HepG2 (cell line): ENCODE data around the gene THADA. TPM values are rescaled to one million over a fixed set of nuclear protein-coding genes. Genes with fewer than 3 reads are reported as not detected.

Source experiments
- BORCS8-MEF2B ChIP-seq: sonication (generic); formaldehyde crosslinking; IDR thresholded peaks from 2 replicates; pipeline ENCODE4 v1.8.0; 2022; ENCODE audit warnings: mild to moderate bottlenecking, missing genetic modification reagents
- CEBPG ChIP-seq: IDR thresholded peaks from 2 replicates; pipeline ENCODE4 v1.6.1; 2016
- CREM ChIP-seq, 2 experiments: sonication (generic) in 1 of 2; formaldehyde crosslinking in 1 of 2; IDR thresholded peaks; 2 replicates each; pipeline versions ENCODE4 v1.4.0 to v1.6.1; 2016 to 2020; ENCODE audit warnings: antibody characterized with exemption in 1 of 2, mild to moderate bottlenecking in 1 of 2, missing genetic modification reagents in 1 of 2
- GATA4 ChIP-seq: sonication (generic); IDR thresholded peaks from 2 replicates; pipeline ENCODE4 v1.6.1; 2016; ENCODE audit warnings: antibody characterized with exemption, low read depth, borderline replicate concordance
- NFAT5 ChIP-seq: sonication (generic); formaldehyde crosslinking; IDR thresholded peaks from 2 replicates; pipeline ENCODE4 v1.4.0; 2020; ENCODE audit warnings: missing genetic modification reagents
- NFE2L2 ChIP-seq: fragments of 150-350 bp; IDR thresholded peaks from 2 replicates; pipeline ENCODE4 v1.6.1; 2014; ENCODE audit warnings: low read length
- REPIN1 ChIP-seq: sonication (generic); formaldehyde crosslinking; IDR thresholded peaks from 2 replicates; pipeline ENCODE4 v1.8.0; 2022; ENCODE audit warnings: missing genetic modification reagents, low read depth, mild to moderate bottlenecking, borderline replicate concordance
- ZFP91 ChIP-seq: sonication (generic); formaldehyde crosslinking; IDR thresholded peaks from 2 replicates; pipeline ENCODE4 v1.9.0; 2022; ENCODE audit warnings: missing genetic modification reagents, mild to moderate bottlenecking, borderline replicate concordance
- ZNF263 ChIP-seq: sonication (generic); formaldehyde crosslinking; IDR thresholded peaks from 2 replicates; pipeline ENCODE4 v1.4.0; 2020; ENCODE audit warnings: missing genetic modification reagents
- ZNF317 ChIP-seq: sonication (generic); formaldehyde crosslinking; IDR thresholded peaks from 2 replicates; pipeline ENCODE4 v1.5.0; 2020; ENCODE audit warnings: mild to moderate bottlenecking, missing genetic modification reagents
- ZNF782 ChIP-seq: sonication (generic); formaldehyde crosslinking; IDR thresholded peaks from 2 replicates; pipeline ENCODE4 v1.4.0; 2020; ENCODE audit warnings: missing genetic modification reagents, mild to moderate bottlenecking, borderline replicate concordance
- ZNF784 ChIP-seq: sonication (generic); formaldehyde crosslinking; IDR thresholded peaks from 2 replicates; pipeline ENCODE4 v1.5.1; 2020; ENCODE audit warnings: missing genetic modification reagents, mild to moderate bottlenecking, borderline replicate concordance
- ZNF788 ChIP-seq: sonication (generic); formaldehyde crosslinking; IDR thresholded peaks from 2 replicates; pipeline ENCODE4 v1.5.0; 2020; ENCODE audit warnings: mild to moderate bottlenecking, missing genetic modification reagents, borderline replicate concordance
- polyA plus RNA-seq, 8 experiments: library from polyadenylated mRNA; depleted of rRNA in 3 of 8; stranded (reverse) in 7 of 8; unstranded in 1 of 8; fragments of >200 nt; fragmentation: Illumina TruSeq in 4 of 8; extraction: Trizol in 4 of 8; gene quantifications; 2 replicates each; pipeline versions ENCODE4 v1.2.1 to v1.2.3, GENCODE V29; 2011 to 2016; ENCODE audit warnings: low read depth in 4 of 8, missing spikeins in 1 of 8, mixed read lengths in 1 of 8; ENCODE audit not compliant: insufficient read depth in 1 of 8
- total RNA-seq, 5 experiments: library from RNA; depleted of rRNA; stranded (reverse); fragments of >200 nt; fragmentation: Illumina TruSeq; extraction: Trizol; gene quantifications; 2 replicates each; pipeline ENCODE4 v1.2.3, GENCODE V29; 2016; ENCODE audit warnings: low read depth in 1 of 5
- TF ChIP-seq, protein P1 (sequence below): sonication (generic); formaldehyde crosslinking; conservative IDR thresholded peaks from 2 replicates; pipeline ENCODE4 v1.8.0; 2022; ENCODE audit warnings: missing genetic modification reagents
- TF ChIP-seq, protein P2 (sequence below): sonication (generic); formaldehyde crosslinking; IDR thresholded peaks from 2 replicates; pipeline ENCODE4 v1.5.1; 2020; ENCODE audit warnings: missing genetic modification reagents, mild to moderate bottlenecking, borderline replicate concordance
- TF ChIP-seq, protein P3 (sequence below): sonication (generic); formaldehyde crosslinking; IDR thresholded peaks from 2 replicates; pipeline ENCODE4 v1.4.0; 2020; ENCODE audit warnings: mild to moderate bottlenecking, missing genetic modification reagents, borderline replicate concordance

THADA gene
- total and polyA plus RNA-seq, 2 of the 13 experiments (the other 11 are each of a cell fraction or from before 2014, with no cell fraction given): 12.7 to 21.7 TPM

- TF ChIP-seq, protein P1, sequence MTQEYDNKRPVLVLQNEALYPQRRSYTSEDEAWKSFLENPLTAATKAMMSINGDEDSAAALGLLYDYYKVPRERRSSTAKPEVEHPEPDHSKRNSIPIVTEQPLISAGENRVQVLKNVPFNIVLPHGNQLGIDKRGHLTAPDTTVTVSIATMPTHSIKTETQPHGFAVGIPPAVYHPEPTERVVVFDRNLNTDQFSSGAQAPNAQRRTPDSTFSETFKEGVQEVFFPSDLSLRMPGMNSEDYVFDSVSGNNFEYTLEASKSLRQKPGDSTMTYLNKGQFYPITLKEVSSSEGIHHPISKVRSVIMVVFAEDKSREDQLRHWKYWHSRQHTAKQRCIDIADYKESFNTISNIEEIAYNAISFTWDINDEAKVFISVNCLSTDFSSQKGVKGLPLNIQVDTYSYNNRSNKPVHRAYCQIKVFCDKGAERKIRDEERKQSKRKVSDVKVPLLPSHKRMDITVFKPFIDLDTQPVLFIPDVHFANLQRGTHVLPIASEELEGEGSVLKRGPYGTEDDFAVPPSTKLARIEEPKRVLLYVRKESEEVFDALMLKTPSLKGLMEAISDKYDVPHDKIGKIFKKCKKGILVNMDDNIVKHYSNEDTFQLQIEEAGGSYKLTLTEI (CRISPR knock-in tag): no peak
- TF ChIP-seq ZNF317 (CRISPR knock-in tag) (no peak), BORCS8-MEF2B (CRISPR knock-in tag) (no peak), ZNF263 (CRISPR knock-in tag) (no peak), REPIN1 (CRISPR knock-in tag) (no peak), ZFP91 (CRISPR knock-in tag) (no peak), CREM (IDR thresholded peaks at IDR 0.05) (peak; percentile 76), CREM (CRISPR knock-in tag; IDR thresholded peaks at IDR 0.05) (no peak), NFE2L2 (no peak), NFAT5 (CRISPR knock-in tag) (no peak), CEBPG (peak; percentile 42), ZNF784 (CRISPR knock-in tag) (no peak; the same call in 1 of the 2 replicates), ZNF788 (CRISPR knock-in tag) (no peak), ZNF782 (CRISPR knock-in tag) (no peak), GATA4 (no peak)
- TF ChIP-seq, protein P2, sequence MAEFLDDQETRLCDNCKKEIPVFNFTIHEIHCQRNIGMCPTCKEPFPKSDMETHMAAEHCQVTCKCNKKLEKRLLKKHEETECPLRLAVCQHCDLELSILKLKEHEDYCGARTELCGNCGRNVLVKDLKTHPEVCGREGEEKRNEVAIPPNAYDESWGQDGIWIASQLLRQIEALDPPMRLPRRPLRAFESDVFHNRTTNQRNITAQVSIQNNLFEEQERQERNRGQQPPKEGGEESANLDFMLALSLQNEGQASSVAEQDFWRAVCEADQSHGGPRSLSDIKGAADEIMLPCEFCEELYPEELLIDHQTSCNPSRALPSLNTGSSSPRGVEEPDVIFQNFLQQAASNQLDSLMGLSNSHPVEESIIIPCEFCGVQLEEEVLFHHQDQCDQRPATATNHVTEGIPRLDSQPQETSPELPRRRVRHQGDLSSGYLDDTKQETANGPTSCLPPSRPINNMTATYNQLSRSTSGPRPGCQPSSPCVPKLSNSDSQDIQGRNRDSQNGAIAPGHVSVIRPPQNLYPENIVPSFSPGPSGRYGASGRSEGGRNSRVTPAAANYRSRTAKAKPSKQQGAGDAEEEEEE (CRISPR knock-in tag): no peak
- TF ChIP-seq, protein P3, sequence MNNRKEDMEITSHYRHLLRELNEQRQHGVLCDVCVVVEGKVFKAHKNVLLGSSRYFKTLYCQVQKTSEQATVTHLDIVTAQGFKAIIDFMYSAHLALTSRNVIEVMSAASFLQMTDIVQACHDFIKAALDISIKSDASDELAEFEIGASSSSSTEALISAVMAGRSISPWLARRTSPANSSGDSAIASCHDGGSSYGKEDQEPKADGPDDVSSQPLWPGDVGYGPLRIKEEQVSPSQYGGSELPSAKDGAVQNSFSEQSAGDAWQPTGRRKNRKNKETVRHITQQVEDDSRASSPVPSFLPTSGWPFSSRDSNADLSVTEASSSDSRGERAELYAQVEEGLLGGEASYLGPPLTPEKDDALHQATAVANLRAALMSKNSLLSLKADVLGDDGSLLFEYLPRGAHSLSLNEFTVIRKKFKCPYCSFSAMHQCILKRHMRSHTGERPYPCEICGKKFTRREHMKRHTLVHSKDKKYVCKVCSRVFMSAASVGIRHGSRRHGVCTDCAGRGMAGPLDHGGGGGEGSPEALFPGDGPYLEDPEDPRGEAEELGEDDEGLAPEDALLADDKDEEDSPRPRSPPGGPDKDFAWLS (CRISPR knock-in tag): no peak
Observed at GRCh38 chr2:43332653-43333052, 263.2 kb downstream of the THADA start (continued).
